Muscle of leg (tissue), 11 donors: Measurements from ENCODE around the gene AP4E1. TPM values are rescaled to one million over a fixed set of nuclear protein-coding genes. Genes with fewer than 3 reads are reported as not detected.

Source experiments
- DNase-seq: peaks from one replicate; pipeline ENCODE4 v3.0.0; 2013
- H3K27ac ChIP-seq: one replicate; pipeline ENCODE4 v1.5.1; 2013; ENCODE audit warnings: mild to moderate bottlenecking, low read length, control low read depth
- H3K27me3 ChIP-seq: one replicate; pipeline ENCODE4 v1.6.1; 2013; ENCODE audit warnings: low read length; ENCODE audit not compliant: control insufficient read depth, insufficient read depth
- H3K36me3 ChIP-seq: one replicate; pipeline ENCODE4 v1.6.1; 2013; ENCODE audit warnings: low read length; ENCODE audit not compliant: control insufficient read depth, insufficient read depth
- H3K4me1 ChIP-seq: one replicate; pipeline ENCODE4 v1.6.1; 2013; ENCODE audit warnings: low read length; ENCODE audit not compliant: control insufficient read depth, insufficient read depth
- H3K4me3 ChIP-seq: one replicate; pipeline ENCODE4 v1.5.1; 2013; ENCODE audit warnings: low read length, control low read depth
- H3K9me3 ChIP-seq: replicated peaks from 2 replicates; pipeline ENCODE4 v1.6.1; 2013; ENCODE audit warnings: low read depth, low read length; ENCODE audit not compliant: control insufficient read depth
- WGBS: methylation state at CpG from one replicate; pipeline ENCODE4 v1.1.5; 2013; ENCODE audit warnings: missing lambda C conversion rate; ENCODE audit not compliant: insufficient coverage; 5-methylcytosine and 5-hydroxymethylcytosine counted together
- polyA plus RNA-seq, 8 donors: library from polyadenylated mRNA; unstranded; fragments of 120-200 nt; gene quantifications; one replicate each; pipeline versions ENCODE4 v1.2.1 to v1.2.3, GENCODE V29; 2013; ENCODE audit warnings: inconsistent platforms in 1 of 8, low replicate concordance in 1 of 8; ENCODE audit not compliant: insufficient read length in 8 of 8, insufficient read depth in 1 of 8
- total RNA-seq: library from RNA; stranded (reverse); fragments of 120-200 nt; gene quantifications from one replicate; pipeline ENCODE4 v1.2.4, GENCODE V29; 2013

Gene AP4E1
- total and polyA plus RNA-seq, 9 donors: 5.2 to 8.5 (median 7.3) TPM

DNA sequence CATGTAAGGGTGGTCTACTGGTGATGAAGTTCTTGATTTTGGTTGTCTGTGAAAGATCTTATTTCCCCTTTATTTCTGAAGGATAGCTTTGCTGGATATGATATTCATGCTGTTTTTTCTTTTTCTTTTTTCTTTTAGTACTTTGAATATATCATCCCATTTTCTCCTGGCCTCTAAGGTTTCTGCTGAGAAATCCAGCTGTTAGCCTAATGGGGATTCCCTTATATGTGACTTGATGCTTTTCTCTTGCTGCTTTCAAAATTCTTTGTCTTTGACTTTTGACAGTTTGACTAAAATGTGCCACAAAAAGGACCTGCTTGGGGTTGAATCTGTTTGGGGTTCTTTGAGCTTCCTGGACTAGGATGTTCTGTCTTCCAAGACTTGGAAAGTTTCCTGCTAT is 62.6 kb downstream of the AP4E1 start:
- no peak for DNase-seq
- H3K9me3 ChIP-seq: peaks cover 25% of the 10 kb centered on the region
- H3K4me1 ChIP-seq: no peaks in the 10 kb centered on the region
- no peaks in the 10 kb centered on the region for H3K27me3 ChIP-seq
- H3K4me3 ChIP-seq: no peak overlapping the region
- H3K27ac ChIP-seq: no peak overlapping the region
- peaks cover 18% of the 10 kb centered on the region for H3K36me3 ChIP-seq

DNA sequence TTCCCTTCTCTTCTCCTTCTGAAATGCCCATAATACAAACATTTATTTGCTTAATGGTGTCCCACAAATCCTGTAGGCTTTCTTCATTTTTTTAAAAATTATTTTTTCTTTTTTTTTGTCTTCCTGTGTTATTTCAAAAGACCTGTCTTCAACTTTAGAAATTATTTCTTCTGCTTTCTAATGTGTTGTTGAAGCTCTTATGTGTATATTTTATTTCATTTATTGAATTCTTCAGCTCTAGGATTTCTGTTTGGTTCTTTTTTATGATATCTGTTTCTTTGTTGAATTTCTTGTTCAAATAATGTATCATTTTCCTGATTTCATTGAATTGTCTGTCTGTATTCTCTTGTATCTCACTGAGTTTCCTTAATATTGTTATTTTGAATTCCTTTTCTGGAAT is 63.1 kb downstream of the AP4E1 start:
- no peak for DNase-seq
- Histone ChIP-seq H3K27ac (no peak overlapping the region), H3K4me3 (no peak overlapping the region), H3K9me3 (peaks cover 25% of the 10 kb centered on the region), H3K27me3 (no peaks in the 10 kb centered on the region), H3K36me3 (peaks cover 18% of the 10 kb centered on the region), H3K4me1 (no peaks in the 10 kb centered on the region)

DNA sequence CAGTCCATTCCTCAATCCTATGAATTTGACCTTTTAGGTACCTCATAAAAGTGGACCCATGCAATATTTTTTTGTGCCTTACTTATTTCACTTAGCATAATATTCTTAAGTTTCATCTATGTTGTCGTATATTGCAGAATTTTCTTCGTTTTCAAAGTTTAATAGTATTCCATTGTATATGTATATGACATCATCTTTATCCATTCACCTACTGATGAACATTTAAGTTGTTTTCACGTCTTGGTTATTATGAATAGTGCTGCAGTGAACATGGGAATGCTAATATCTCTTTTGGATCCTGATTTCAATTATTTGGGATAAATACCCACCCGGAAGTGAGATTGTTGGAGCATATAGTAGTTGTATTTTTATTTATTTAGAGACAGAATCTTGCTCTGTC is 65.1 kb downstream of the AP4E1 start:
- Histone ChIP-seq H3K27me3 (no peaks in the 10 kb centered on the region), H3K36me3 (peaks cover 17% of the 10 kb centered on the region), H3K4me1 (no peaks in the 10 kb centered on the region), H3K9me3 (peaks cover 25% of the 10 kb centered on the region), H3K4me3 (no peak overlapping the region), H3K27ac (no peak overlapping the region)
- no CpG with 5 or more reads among the region's 4 CpGs for WGBS
- DNase-seq: no peak

DNA sequence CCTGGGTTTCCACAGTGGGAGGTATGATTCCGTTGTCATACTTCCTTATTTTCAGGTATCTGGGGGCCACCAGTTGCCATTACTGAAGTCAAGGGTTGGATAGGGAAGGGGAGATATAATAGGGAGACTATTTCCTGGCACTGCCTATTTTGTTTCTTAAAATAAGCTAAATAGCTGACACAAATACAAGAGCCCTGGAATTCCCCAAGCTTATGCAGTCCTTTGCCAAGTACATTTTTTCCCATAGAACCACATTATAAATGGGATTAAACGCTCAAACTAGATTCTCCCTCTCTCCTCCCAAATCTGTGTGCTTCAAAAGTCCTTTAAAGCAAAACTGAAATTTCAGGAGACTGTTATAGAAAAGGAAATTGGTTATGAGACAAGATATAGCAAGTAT is 68.7 kb downstream of the AP4E1 start:
- H3K27me3 ChIP-seq: no peaks in the 10 kb centered on the region
- peaks cover 7% of the 10 kb centered on the region for H3K9me3 ChIP-seq
- no CpG with 5 or more reads among the region's 2 CpGs for WGBS
- H3K4me1 ChIP-seq: no peaks in the 10 kb centered on the region
- H3K27ac ChIP-seq: no peak overlapping the region
- no peak overlapping the region for H3K4me3 ChIP-seq
- DNase-seq: peak; percentile 85
- H3K36me3 ChIP-seq: peaks cover 17% of the 10 kb centered on the region

DNA sequence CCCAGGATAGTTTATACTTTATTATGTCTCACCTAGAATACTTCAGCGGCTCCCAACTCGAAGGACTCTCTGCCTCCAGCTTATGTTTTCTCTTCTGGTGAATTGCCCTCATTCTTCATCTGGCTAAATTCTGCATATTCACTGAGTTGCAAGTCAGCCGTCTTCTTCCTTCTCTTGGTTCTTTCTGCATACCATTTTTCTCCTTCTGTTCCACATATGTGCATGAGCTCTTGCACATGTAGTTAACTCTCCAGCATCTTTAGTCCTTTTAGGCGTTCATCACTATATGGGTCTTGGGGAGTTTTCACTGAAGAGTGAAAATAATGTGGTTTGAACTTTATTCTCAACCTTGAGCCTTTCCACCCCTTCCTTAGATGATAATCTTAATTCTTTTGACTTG is 70.1 kb downstream of the AP4E1 start:
- no peaks in the 10 kb centered on the region for H3K4me1 ChIP-seq
- WGBS: 95% methylated on average over 2 of the region's 4 CpGs
- H3K4me3 ChIP-seq: no peak overlapping the region
- DNase-seq: no peak
- no peaks in the 10 kb centered on the region for H3K9me3 ChIP-seq
- peaks cover 12% of the 10 kb centered on the region for H3K36me3 ChIP-seq
- no peaks in the 10 kb centered on the region for H3K27me3 ChIP-seq
- H3K27ac ChIP-seq: no peak overlapping the region

DNA sequence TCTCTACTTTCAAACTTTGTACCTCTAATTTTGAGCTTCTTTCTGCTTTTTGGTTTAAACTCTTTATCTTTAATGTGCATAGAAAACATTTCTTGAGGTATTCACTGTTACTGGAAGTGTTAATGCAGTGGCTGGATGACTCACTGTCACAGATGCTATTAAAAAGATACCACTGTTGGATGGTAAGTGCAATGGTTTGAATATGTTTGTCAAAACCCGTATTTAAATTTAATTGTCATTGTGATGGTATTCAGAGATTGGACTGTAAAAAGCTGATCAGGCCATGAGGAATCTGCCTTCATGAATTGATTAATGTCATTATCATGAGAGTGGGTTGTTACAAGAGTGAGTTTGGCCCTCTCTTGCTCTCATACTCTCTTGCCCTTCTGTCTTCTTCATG is 70.6 kb downstream of the AP4E1 start:
- H3K27me3 ChIP-seq: no peaks in the 10 kb centered on the region
- H3K27ac ChIP-seq: no peak overlapping the region
- H3K4me3 ChIP-seq: no peak overlapping the region
- H3K36me3 ChIP-seq: peaks cover 12% of the 10 kb centered on the region
- H3K9me3 ChIP-seq: no peaks in the 10 kb centered on the region
- WGBS: no CpG with 5 or more reads among the region's 1 CpG
- DNase-seq: no peak
- H3K4me1 ChIP-seq: no peaks in the 10 kb centered on the region

DNA sequence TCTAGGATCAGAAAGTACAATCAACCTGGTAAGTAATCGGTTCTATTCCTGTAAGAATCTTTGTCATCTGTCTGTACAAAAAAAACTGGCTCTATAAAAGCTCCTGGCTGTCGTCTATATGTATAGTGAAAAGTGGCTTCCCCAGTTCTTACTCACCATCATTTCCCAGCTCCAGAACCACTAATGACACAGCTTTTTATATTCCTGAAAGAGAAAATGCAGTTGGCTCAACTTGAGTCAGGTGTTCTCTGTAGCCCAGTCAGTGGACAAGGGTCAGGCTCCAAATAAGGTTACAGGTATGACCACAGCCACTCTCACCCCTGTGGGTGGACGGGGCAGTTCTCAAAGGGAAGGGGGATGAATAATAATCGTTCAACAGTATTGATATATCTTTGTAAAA is 85.1 kb downstream of the AP4E1 start:
- Histone ChIP-seq H3K27me3 (no peaks in the 10 kb centered on the region), H3K27ac (no peak overlapping the region), H3K4me3 (no peak overlapping the region), H3K4me1 (no peaks in the 10 kb centered on the region), H3K9me3 (no peaks in the 10 kb centered on the region), H3K36me3 (peaks cover 9% of the 10 kb centered on the region)
- WGBS: no CpG with 5 or more reads among the region's 4 CpGs
- no peak for DNase-seq

DNA sequence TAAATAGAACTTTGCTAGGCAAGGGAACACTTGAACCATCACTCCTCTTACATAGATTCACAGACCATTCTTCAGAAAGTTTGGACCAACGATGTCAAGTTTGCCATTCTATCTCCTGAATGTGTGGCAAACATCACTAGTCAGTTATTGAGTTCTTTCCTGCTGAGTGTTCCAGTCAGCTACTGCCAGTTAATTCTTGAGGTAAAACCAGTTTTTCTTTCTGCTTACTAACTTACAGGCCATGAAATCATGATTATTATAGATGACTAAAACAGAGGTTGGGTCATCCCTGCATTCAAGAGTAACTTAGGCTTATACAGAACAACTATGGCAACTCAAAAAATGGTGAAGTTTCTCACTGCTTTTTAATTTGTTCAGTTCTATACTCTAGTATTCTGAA is 88.2 kb downstream of the AP4E1 start:
- WGBS: 91% methylated on average over 1 of the region's 1 CpG
- no peaks in the 10 kb centered on the region for H3K9me3 ChIP-seq
- H3K27me3 ChIP-seq: no peaks in the 10 kb centered on the region
- no peak overlapping the region for H3K27ac ChIP-seq
- peaks cover 7% of the 10 kb centered on the region for H3K36me3 ChIP-seq
- no peak for DNase-seq
- no peak overlapping the region for H3K4me3 ChIP-seq
- H3K4me1 ChIP-seq: no peaks in the 10 kb centered on the region

DNA sequence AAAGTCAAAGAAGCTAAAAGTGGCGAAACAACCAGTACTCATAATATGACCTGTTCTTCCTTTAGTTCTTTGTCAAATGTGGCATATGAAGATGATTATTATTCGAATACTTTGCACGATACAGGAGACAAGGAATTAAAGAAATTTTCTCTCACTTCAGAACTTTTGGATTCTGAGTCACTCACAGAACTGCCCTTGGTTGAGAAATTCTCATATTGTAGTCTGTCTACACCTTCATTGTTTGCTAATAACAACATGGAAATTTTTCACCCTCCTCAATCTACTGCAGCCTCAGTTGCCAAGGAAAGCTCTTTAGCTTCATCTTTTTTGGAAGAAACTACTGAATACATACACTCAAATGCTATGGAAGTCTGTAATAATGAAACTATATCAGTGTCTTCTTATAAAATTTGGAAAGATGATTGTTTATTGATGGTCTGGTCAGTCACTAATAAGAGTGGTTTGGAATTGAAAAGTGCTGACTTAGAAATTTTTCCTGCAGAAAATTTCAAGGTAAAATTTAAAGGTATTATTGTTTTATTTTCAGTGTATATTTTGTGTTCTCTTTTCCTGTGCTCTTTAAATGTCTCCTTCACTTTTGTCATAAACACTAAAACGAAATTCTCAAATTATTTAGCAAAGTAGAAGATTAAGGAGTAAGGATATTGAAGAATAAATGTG is 89.0 kb downstream of the AP4E1 start:
- no peaks in the 10 kb centered on the region for H3K9me3 ChIP-seq
- no peak overlapping the region for H3K27ac ChIP-seq
- no peak overlapping the region for H3K4me3 ChIP-seq
- no peak for DNase-seq
- no CpG with 5 or more reads among the region's 4 CpGs for WGBS
- no peaks in the 10 kb centered on the region for H3K27me3 ChIP-seq
- H3K36me3 ChIP-seq: peaks cover 12% of the 10 kb centered on the region
- H3K4me1 ChIP-seq: no peaks in the 10 kb centered on the region

DNA sequence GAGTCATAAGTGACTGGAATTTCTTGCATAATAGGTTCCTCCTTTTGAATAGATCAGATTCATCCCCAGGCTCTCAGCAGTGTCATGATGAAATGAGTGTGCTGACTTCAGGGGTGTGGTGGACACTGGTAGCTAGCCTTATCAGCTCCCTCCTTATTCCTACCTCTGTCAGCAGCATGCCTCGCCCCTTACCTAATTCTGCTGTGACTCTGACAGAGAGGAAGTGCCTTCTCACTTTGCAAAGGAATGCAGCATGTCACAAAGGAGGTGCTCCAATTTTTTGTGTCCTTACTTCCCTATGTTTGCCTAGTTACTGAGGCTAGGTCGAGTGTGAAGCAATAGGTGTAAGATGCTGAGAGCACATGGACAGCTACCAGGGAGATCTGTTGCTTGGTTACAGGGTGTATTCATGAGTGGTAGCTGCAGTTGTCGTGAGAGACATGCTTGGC is 95.6 kb downstream of the AP4E1 start:
- Histone ChIP-seq H3K27me3 (no peaks in the 10 kb centered on the region), H3K4me3 (no peak overlapping the region), H3K9me3 (no peaks in the 10 kb centered on the region), H3K36me3 (peaks cover 8% of the 10 kb centered on the region), H3K4me1 (no peaks in the 10 kb centered on the region), H3K27ac (no peak overlapping the region)
- no peak for DNase-seq
- WGBS: 72% methylated on average over 3 of the region's 3 CpGs
